Measurements from ENCODE around the gene EML4.

Gene EML4

DNA sequence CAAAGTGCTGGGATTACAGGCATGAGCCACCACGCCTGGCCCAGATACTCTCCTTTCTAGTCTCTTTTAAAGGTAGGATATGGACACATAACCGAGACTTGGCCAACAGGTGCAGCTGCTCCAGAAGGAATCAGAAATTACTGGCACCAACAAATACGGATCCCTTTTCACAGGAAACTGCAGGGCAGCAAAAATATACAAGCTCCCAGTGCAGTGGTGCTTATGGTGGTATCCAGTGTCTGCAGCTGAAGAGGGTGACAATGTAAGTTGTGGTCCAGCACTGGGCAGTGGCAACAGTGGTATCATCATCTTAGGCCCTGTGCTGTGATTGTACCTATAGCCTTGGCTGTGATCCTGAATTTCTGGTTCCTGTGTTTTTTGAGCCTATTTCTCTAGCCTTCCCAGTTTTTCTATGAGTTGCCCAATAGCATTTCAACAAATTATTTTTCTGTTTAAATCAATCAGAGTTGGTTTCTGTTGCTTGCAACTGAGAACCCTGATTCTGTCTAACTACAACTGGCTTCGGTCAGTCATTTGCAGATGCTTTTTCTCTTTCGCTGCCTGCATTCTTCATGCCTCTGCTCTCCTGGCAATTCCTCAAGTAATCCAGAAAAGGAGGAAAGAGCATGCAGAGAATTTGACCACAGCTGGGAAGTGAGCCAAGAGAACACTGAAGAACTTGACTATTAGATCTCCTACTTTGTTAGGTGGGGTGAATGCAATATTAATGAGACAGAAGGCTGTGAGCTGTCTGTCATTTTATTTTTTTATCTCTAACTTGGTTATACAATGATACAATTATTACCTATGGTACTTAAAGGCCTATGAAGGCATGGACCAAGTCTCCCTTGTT is 30.8 kb upstream of the EML4 start:
- DNase-seq = no peak

DNA sequence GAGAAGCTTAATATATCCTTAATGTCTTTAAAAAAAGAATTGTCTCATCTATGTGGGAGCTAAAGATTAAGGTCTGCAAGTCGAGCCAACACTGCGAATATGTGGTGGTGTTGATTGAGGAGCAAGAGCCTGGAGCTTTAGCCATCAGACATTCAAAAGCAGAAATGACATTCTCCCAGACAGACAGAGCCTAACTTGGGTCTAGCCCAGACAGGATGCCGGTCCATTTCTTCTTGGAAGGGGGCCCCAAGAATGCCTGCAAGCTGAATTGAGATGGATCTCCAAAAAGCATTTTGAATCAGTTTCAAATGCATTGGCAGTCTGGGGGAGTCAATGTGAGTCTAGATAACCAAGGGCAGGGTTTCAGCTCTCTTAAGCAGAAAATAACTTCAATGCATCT is 30.1 kb upstream of the EML4 start:
- DNase-seq = no peak

DNA sequence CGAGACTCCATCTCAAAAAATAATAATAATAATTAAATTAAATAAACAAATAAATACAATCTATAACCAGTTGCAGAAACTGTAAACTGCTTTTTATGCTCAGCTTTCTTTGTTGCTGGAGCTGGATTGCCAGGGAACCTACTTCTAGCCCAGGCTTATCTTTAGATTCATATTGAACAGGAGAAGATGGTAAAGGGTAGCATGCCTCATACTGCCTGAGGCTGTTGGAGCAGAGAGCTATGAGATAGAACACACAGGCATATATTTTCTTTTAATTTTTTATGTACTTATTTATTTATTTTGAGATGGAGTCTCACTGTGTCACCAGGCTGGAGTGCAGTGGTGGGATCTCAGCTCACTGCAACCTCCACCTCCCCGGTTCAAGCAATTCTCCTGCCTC is 28.7 kb upstream of the EML4 start:
- no peak for DNase-seq

DNA sequence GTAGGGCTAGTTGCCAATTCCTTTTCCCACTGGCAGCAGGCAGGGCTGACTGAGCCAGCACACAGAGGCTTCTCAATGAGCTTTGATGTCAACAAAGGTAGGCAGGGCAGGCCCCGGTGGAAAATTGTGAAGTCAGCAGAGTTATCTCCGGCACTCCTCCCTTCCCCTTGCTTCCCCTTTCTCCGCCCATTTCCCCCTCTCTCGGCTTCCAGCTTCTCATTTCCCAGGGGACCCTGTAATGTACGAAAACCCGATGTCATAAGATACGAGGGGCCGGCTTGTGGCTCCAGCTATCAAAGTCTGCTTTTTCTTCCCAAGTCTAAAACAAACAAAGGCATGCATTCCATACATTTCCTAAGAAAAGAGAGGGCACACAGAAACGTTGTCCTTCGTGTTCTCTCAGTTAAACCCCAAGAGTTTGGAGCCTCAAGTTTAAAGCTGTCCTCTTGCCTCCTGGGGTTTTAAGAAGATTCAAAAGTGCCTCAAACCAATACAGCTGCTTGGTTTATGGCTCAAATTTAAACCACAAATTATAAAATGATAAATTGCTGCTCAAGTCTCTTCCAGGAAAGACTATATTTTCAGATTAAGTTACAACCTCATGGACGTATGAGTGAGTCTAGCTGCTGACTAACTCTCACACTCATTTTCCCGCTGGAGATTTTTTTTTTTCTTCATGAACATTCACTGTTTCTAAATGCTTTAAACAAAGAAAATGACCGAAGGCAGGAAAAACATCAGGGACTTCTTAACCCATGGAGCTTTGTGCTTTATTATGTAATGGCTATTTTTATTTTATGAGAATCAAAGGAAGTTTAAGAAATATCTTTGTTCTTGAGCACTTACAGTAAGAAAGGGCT is 27.2 kb upstream of the EML4 start:
- peak in 4 of 6 experiments; percentile 10 to 23 (median 20) for DNase-seq

DNA sequence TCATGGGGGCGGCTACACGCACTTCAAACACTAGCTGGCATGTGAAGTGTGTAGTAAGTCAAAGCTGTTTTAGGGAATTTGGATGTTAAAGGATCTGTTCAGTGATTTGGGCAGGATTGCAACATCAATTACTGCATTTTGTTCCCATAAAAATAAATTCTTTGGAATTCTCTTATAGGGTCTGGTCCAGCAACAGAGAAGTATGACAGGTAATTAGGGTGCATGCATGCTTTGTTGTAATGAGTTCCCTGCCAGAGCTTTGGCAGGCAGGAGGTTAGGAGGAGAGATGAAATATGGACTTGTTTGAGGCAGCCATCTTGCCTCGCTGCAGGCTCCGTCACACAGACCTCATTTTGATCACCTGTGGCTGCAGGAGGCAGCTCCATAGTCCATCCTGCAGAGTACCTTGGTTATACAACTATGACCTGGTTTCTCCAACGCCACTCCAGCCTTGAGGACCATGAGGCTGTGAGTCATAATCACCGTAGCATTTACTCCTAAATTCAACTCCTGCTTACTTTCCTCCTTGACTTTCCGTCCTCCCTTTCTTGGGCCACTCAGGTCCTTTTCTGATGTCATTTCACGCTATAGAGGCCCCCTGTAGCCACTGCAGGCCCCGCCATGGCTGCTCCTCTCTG is 26.5 kb upstream of the EML4 start:
- no peak for DNase-seq

DNA sequence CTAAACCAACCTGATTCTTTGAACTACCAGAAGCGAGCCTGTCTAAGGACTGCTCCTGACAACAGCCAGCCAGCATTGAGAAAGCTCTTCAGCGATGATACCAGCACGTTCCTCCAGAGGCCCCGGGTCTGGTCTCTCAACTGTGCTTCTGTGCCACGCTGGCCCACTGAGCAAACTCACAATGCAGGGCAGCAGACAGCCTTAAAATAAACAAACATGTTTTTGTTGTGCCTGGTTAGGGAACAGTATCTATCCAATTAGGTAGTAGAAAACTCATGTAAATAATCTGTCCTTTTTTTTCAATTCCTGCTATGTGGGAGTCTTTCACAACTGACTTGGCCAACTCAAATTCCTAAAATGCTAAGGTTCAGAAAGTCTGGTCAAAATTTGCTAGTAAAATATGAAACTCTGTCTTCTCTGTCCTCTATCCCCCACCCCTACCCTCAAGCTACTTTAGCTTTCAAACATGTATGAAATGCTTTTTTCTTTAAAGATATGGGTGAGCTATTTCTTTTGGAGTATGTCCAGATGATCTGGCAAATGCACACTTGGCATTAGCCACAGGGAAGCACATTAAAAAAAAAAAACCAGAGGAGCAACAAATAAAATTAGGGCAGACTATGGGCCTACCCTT is 21.4 kb upstream of the EML4 start:
- DNase-seq = no peak

DNA sequence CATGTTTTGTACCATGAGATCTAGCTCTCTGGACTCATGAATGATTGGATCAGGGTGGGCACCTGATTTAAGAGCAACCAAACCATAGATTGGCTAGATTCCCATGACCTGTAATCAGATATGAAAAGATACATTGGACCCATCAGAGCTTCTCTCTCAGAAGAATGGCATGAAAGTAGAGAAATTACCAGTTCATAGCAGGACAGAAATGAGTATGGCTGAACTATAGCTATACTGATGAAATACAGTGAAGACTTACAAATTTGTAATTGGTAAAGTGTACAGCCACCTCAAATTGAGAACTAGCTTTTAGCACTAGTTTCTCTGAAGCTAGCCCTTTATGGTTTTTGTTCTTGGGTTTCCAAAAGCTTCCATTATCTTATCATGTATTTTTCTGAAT is 19.0 kb upstream of the EML4 start:
- DNase-seq = no peak

DNA sequence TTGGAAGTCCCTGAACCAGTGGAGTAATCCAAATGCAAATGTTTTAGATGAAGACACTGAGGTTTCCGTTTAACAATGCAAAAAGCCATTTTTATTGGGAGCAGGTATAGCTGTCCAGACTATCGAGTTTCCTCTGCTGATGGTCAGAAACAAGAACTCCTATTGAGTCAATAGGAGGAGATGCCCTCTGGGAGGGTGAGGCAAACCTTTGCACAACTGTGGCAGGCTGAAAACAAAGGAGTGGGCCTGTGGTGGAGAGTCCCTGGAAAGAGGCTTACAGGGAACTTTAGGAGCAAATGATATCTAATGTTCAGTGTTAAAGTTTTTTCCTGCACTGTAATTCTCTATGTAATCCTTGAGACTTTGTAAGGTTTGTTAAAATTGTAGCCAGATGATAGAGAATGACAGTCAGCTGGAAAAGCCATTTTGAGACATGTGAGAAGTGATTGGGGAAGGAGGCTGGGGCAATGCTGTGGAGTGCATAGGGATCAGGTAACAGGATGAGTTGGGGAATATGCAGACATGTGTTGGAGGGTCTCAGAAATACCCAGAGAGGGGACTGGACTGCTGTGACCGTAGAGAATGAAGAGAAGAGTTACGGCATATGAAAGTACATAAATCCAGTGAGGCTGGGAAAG is 15.1 kb upstream of the EML4 start:
- DNase-seq = no peak

DNA sequence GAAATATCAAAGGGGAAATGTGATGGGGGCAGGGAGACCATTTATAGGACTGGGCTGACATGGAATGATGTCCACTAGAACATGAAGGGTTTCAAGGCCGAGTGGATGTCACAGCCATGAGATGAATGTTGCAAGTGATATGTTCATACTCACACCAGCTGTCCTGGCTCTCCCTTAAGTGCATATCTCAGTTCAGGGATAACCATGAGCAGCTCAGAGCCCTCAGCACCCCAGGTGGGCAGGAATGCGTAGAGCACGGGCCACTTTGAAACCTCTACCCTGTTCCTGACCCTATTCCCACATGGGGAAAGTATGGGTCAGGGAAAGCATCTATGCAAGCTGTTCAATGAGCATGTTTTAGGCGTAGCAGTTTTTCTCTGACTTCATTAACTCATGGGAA is 12.4 kb upstream of the EML4 start:
- no peak for DNase-seq

DNA sequence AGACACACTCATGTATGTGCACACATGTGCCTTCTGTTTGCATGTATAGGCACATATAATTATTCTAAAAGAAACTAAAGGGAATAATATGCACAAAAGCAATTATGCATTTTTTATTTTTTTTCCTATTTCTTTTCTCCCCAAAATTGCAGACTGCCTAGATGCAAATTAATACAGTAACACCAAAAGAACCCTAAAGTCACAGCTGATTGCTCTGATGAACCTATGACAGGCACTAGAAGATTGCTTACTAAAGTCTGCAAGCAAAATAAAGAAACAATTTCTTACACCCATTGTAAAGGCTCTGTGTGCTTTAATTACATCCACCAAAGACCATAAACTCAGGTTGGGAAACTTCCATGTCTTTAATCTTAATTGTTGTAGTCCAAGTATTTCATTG is 7.7 kb upstream of the EML4 start:
- no peak for DNase-seq

DNA sequence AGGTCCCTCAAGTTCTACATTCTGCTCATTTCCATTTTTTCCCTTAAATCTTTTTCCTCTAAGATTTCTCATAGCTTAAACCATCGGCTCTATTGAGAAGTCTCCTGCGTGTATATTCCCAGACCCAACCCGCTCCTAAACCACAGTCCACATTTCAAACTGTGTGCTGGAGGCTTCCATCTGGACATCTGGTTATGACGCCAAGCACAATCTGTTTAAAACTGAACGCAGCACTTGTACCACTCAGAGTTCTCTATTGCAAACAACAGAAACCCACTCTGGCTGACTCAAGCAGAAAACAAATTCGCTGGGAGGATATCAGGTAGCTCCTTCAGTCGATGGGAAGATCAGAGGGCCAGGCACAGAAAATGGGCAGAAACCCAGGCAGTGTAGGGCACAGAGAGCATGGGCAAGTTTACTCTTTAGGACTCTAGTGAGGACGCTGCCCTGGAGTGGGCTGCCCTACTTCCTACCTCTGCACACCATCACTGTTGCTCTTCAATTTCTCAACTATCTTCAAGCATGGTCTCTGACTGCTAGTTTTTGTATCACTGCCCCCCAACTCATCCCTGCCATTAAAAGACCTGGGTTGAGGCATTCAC is 5.6 kb upstream of the EML4 start:
- DNase-seq = no peak

DNA sequence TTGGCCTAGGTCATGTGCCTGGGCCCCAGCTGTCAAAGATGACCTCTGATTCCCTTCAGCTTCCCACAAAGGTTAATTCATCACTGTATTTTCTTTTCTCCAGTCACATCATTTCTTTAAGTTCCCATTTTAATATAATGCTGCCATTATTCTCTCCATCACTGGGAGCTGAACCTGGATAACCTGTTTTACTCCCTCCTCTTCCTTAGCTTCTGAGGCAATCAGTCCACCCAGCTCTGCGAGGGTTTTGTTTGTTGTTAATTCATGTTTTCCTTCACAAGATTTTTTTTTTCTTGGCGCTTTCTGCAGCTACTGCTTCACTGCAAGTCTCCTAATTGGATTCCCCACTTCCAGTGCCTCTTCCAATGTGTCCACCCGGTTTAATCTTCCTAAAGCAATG is 5.1 kb upstream of the EML4 start:
- no peak for DNase-seq

DNA sequence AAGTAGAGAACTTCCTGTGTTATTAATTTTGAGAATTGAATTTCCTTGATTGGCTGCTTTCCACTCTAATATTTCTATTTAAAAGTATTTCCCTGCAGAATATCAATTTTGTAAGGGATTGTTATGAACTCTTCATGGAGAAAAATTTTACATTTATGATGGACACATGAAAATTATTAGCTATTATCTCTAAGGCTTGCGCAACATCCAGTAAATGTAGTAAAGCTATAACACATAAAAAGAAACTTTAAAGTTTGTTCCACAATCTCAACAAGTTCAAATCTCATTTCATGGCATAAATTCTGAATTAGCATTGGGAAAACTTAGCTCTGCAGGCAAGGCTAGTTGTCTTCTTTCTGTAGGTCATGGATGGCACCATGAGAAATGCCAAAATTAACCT is 4.2 kb upstream of the EML4 start:
- DNase-seq = no peak

DNA sequence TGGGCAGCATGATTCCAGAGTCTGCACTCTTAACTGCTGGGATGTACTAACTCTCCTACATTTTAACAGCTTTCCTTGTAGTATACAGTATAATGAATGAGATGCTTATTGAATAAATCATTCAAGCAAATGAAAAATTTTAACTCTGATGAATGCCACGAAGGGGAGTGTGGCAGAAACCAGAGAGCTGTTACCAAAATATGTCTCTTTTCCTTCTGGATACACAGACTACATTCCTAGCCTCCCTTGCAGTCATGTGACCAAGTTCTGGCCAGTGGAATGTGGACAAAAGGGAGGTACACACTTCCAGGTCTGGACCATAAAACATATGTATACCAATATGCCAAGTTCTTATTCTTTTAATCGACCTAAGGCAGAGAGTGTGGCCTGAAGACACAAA is 1.7 kb upstream of the EML4 start:
- DNase-seq = no peak

DNA sequence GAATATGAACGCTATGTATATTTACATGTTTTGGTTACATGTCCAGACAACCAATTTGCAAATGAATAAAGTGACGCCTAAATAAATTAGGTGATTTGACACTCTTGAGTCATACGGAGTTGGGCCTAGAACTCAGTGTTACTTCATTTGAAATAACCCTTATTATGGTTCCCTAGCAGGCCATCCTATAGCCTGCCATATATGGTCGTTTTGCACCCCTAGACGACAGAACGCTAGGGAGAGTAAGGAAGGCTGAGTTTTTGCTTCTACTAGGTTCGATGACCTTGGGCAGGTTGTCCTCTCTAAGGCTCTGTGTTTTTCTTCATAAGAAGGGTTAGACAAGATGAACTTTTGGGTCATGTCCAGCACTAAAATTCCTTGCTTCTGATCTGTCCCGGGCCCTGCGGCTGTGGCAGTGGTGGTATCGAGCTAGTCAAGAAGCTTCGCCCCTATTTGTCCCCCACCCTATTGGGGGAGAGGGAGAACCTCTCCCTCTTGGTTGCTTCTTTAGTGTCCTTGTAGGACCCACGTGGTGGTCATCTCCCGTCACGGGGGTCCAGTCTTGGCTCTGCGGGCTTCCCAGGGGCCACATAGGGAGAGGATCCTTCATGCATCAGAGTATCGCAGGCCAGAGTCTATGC is 574 bp upstream of the EML4 start:
- DNase-seq = no peak

DNA sequence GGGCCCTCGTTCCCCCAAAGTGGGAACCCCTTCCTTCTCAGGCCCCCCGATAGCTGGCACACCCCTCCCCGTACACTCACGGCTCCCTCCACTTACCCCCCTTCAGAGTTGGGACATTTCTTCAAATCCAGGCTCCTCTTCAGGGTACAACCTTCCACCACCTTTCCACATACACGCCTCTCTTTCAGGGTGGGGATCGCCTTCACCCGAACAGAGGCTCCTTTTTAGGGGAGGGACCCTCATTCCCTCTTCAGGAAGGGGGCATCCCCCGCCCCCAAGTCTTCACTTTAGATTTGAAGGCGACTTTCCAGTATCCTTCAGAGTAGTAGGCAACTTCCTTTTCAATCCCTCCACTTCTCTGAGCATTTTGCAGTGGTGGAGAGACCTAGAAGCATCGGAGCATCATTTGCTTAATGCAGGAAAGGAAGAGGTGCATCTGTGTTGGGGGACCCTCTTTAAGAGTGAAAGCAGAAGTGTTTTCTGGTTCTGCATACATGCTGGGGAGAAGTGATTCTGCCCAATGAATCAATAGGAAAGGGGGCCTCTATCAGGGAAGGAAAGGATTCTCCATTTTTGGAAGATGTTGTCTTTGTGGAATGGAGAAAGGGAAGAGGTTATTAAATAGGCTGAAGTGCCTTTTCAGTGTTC is 845 bp downstream of the EML4 start:
- peak in 2 of 6 experiments; percentile 16 to 65 for DNase-seq

DNA sequence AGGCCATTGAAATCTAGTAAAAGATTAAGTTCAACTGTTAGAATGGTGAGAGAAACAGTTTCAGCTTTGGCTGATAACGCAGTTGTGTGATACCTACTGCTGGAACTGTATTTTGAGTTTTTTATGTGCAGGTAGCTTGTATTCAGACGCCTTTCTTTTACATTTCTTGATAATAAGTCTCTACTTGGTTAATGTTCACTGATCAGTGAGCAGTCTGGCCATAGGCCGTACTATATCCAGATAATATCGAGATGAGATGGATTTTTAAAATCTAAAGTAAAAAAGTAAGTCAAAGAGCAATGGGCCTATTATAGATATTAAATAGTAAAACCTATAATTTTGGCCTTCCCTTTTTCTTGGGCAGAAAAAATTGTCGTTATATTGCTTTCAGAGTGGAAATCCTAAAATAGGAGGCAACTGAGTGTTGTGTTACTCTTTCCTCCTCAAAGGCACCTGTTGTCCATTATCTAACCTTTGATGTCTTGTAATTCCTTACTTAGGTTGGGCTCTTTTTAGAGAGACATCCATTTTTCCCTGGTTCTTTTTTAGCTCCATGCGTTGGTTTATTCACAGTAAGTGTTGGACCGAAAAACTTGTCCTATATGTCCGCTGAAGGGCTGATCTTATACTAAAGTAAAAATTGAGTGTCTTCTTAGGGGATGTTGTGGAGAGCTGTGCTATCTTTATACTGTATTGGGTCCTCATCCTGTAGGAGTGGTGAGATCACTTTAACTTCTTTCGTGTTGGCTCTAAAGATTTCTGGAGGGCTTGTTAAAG is 1.7 kb downstream of the EML4 start:
- no peak for DNase-seq

DNA sequence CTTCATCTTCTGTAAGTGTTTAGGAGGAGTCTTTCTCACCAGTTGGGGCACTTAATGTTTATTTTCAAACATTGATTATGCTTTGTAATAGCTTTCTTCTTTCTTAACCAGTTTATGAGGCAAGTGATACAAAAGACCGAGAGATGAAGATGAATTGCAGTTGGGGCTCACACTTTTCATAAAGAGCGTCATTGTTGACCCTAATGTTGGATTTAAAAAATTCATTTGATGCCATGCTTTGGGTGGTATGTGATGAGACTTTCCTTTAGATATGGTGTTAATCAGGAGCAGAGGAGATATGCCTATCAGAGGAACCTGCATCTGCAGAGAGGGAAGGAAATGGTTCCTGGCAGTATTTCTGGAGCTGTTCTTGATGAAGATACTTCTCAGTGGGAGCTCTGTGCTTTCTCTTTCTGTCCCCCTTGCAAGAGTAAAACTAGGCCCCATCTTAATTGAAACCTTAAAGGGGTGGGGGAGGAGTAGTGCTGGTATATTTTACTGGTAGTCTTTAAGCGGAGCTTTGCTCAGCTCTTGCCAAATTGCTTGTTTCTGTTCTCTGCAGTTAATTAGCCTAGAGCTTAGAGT is 2.3 kb downstream of the EML4 start:
- DNase-seq = peak in 2 of 6 experiments; percentile 7 to 22

DNA sequence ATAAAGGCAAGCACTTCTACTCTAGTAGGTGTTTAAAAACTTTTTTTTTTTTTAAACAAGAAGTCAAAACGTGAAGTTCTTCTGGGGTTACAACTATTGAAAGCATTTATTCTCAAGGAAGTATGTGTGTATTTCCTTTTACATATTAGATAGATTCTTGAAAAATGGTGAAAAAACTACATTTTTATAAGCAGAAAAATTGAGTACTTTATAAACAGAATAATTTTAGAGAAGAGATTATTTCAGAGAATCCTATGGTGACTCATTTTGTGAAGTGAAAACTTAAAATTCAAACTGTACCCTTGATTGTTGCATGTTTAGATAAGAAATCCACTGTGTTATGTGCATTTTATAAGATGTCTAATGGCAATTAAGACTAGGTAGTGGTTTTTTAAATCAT is 2.9 kb downstream of the EML4 start:
- no peak for DNase-seq

DNA sequence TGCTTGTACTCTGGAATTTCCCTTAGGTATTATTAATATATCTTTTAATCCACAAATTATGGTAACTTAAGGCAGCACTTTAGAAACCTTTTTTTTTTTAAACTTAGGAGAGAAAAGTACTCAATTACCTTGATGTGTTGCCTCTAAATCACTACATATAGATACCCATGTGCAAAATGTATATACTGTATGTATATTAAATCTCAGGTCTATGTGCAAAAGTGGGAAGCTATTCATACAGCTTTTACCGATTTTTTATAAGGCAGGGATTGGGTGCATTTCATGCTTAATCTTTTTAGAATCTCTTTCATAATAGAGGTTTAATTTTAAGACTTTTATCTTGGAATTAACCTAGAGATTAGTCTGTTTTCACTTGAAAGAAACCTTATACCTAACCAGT is 3.4 kb downstream of the EML4 start:
- DNase-seq = no peak
